Measurements from ENCODE around the gene MAOA. TPM values are rescaled to one million over a fixed set of nuclear protein-coding genes. Genes with fewer than 3 reads are reported as not detected.

Gene MAOA
- total RNA-seq, 1 experiment from 2014 or later: 1.8 TPM

GRCh38 chrX:43644124-43644701 lies 11.9 kb upstream of the MAOA start:
- Mint-ChIP-seq H3K4me1 (ENCODE audit: low read depth, unreplicated experiment) (no peaks in the 10 kb centered on the region), H3K9me3 (ENCODE audit: low read depth, unreplicated experiment) (no peaks in the 10 kb centered on the region), H3K4me3 (ENCODE audit: low read depth, unreplicated experiment) (no peak overlapping the region), H3K27ac (ENCODE audit: unreplicated experiment) (no peak overlapping the region), H3K36me3 (ENCODE audit: insufficient read depth, unreplicated experiment) (no peaks in the 10 kb centered on the region), H3K27me3 (ENCODE audit: unreplicated experiment) (no peaks in the 10 kb centered on the region)
- no peak for DNase-seq
- TF ChIP-seq CTCF (IDR thresholded peaks at IDR 0.05; ENCODE audit: unreplicated experiment): no peak
- CTCF ChIA-PET: interaction anchor here (0.9 kb wide), 1 partner anchor 9 kb away, joined by 3 read pairs; no protein-coding TSS in a partner anchor
- BruUV-seq (replicated peaks): no TSS peak
- intact Hi-C loops (cut with micrococcal nuclease; ENCODE audit: unreplicated experiment): no loop called here

- CTCF ChIA-PET: no interaction called here
Observed at GRCh38 chrX:43646800-43647199, 9.3 kb upstream of the MAOA start.

GRCh38 chrX:43654431-43655150 lies 1.5 kb upstream of the MAOA start:
- CTCF ChIA-PET: interaction anchor here (0.8 kb wide), 1 partner anchor 125 kb away, joined by 3 read pairs; no protein-coding TSS in a partner anchor
- no TSS peak for BruUV-seq (replicated peaks)
- intact Hi-C loops (cut with micrococcal nuclease; ENCODE audit: unreplicated experiment): loop anchor here (5.0 kb wide), 2 partner anchors 97 to 98 kb away; no protein-coding TSS in a partner anchor

More at GRCh38 chrX:43646800-43647199, 9.3 kb upstream of the MAOA start:
- BruUV-seq (replicated peaks): no TSS peak
- H3K36me3 Mint-ChIP-seq (ENCODE audit: insufficient read depth, unreplicated experiment): no peaks in the 10 kb centered on the region
- H3K9me3 Mint-ChIP-seq (ENCODE audit: low read depth, unreplicated experiment): no peaks in the 10 kb centered on the region
- H3K4me3 Mint-ChIP-seq (ENCODE audit: low read depth, unreplicated experiment): no peak overlapping the region
- H3K27me3 Mint-ChIP-seq (ENCODE audit: unreplicated experiment): no peaks in the 10 kb centered on the region
- no peak for DNase-seq
- intact Hi-C loops (cut with micrococcal nuclease; ENCODE audit: unreplicated experiment): no loop called here
- no peak overlapping the region for H3K27ac Mint-ChIP-seq (ENCODE audit: unreplicated experiment)
- no peak for TF ChIP-seq CTCF (IDR thresholded peaks at IDR 0.05; ENCODE audit: unreplicated experiment)
- H3K4me1 Mint-ChIP-seq (ENCODE audit: low read depth, unreplicated experiment): no peaks in the 10 kb centered on the region

More at GRCh38 chrX:43654431-43655150, 1.5 kb upstream of the MAOA start:
- Mint-ChIP-seq H3K4me1 (ENCODE audit: low read depth, unreplicated experiment) (peaks cover 8% of the 10 kb centered on the region), H3K27me3 (ENCODE audit: unreplicated experiment) (no peaks in the 10 kb centered on the region), H3K9me3 (ENCODE audit: low read depth, unreplicated experiment) (no peaks in the 10 kb centered on the region), H3K36me3 (ENCODE audit: insufficient read depth, unreplicated experiment) (peaks cover 19% of the 10 kb centered on the region), H3K4me3 (ENCODE audit: low read depth, unreplicated experiment) (peak overlapping the region; percentile 71), H3K27ac (ENCODE audit: unreplicated experiment) (peak overlapping the region; percentile 93)
- DNase-seq: peak; percentile 92
- TF ChIP-seq CTCF (IDR thresholded peaks at IDR 0.05; ENCODE audit: unreplicated experiment): no peak

All from Calu3 (cell line).